Neural progenitor cell (in vitro differentiated cells): ENCODE results near the gene SFMBT2.

ENCODE experiments used
- EZH2 ChIP-seq: fragments of 200-600 bp; sonication (generic); IDR thresholded peaks from 2 replicates; pipeline ENCODE4 v1.6.1; 2017; ENCODE audit warnings: antibody characterized with exemption, mild to moderate bottlenecking, moderate library complexity
- TF ChIP-seq, protein P1 (sequence below): fragments of 200-600 bp; sonication (generic); IDR thresholded peaks from 2 replicates; pipeline ENCODE4 v1.5.1; 2017; ENCODE audit warnings: antibody characterized with exemption, mild to moderate bottlenecking

DNA sequence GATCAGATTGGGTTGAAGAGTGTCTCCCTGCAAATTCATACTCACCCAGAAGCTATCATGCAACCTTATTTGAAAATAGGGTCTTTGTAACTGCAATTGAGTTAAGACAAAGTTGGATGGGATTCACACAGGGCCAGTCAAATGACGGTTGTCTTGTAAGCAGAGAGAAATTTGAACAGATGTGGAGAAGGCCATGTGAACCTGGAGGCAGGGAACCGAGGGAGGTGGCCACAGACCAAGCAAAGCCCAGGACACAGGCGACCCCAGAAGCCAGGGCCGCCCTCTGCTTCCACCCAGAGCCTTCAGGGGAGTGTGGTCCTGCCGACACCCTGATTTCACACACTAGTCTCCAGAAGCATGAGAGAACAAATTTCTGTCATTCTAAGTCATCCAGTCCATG, 140.8 kb downstream of the SFMBT2 start:
- TF ChIP-seq, protein P1, sequence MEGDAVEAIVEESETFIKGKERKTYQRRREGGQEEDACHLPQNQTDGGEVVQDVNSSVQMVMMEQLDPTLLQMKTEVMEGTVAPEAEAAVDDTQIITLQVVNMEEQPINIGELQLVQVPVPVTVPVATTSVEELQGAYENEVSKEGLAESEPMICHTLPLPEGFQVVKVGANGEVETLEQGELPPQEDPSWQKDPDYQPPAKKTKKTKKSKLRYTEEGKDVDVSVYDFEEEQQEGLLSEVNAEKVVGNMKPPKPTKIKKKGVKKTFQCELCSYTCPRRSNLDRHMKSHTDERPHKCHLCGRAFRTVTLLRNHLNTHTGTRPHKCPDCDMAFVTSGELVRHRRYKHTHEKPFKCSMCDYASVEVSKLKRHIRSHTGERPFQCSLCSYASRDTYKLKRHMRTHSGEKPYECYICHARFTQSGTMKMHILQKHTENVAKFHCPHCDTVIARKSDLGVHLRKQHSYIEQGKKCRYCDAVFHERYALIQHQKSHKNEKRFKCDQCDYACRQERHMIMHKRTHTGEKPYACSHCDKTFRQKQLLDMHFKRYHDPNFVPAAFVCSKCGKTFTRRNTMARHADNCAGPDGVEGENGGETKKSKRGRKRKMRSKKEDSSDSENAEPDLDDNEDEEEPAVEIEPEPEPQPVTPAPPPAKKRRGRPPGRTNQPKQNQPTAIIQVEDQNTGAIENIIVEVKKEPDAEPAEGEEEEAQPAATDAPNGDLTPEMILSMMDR = no peak
- TF ChIP-seq EZH2 = no peak
